ENCODE data around the gene MFSD12. TPM values are rescaled to one million over a fixed set of nuclear protein-coding genes. Genes with fewer than 3 reads are reported as not detected.

MFSD12 gene
- total RNA-seq, 4 donors from 2014 or later = 22.3 to 77.3 (median 48.7) TPM

DNA sequence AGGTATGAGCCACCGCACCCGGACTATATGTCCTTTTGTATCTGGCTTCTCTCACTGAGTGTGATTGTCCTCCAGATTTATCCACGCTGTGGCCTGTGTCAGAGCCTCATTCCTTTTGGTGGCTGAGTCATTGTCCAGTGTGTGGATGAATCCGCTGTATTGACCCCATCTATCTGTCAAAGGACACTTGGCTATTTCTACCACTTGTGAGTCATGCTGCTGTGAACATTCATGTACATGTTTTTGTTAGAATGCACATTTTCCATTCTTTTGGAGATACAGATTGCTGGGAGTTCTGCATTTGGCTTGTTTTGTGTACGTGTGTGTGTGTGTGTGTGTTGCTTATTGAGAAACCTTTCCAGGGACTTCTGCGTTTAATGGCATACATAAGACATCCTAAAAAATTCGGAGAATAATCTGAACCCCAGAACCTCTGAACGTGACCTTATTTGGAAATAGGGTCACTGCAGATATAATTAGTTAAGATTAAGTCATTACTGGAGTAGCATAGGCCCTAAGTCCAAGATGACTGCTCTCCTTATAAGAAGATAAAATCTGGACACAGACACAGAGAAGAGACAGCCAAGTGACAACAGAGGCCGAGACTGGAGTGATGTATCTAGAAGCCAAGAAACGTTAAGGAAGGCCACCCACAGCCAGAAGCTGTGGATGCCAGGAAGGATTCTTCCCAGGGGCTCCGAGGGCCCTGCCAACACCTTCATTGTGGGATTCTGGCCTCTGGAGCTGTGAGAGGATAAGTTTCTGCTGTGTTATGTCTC, 23.0 kb upstream of the MFSD12 start:
- Histone ChIP-seq H3K36me3 (no peaks in the 10 kb centered on the region), H3K9me3 (no peaks in the 10 kb centered on the region), H3K27ac (peak overlapping the region in 1 of 4 donors; percentile 22), H3K4me3 (no peak overlapping the region), H3K4me1 (peaks cover 6 to 11% of the 10 kb centered on the region in 2 donors), H3K27me3 (peaks cover 3 to 6% (median 4%) of the 10 kb centered on the region in 3 donors)
- ATAC-seq (peak; percentile 37 to 74), DNase-seq (no peak)
- no peak for TF ChIP-seq POLR2A (IDR thresholded peaks at IDR 0.05)
- TF ChIP-seq, protein P1, sequence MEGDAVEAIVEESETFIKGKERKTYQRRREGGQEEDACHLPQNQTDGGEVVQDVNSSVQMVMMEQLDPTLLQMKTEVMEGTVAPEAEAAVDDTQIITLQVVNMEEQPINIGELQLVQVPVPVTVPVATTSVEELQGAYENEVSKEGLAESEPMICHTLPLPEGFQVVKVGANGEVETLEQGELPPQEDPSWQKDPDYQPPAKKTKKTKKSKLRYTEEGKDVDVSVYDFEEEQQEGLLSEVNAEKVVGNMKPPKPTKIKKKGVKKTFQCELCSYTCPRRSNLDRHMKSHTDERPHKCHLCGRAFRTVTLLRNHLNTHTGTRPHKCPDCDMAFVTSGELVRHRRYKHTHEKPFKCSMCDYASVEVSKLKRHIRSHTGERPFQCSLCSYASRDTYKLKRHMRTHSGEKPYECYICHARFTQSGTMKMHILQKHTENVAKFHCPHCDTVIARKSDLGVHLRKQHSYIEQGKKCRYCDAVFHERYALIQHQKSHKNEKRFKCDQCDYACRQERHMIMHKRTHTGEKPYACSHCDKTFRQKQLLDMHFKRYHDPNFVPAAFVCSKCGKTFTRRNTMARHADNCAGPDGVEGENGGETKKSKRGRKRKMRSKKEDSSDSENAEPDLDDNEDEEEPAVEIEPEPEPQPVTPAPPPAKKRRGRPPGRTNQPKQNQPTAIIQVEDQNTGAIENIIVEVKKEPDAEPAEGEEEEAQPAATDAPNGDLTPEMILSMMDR (IDR thresholded peaks at IDR 0.05 in 4 of 5, conservative IDR thresholded peaks at IDR 0.05 in 1 of 5) = no peak
- intact Hi-C loops (cut with DNase I; ENCODE audit: low total_unique reads) (loop anchor here (5.0 kb wide), 1 partner anchor 33 kb away; no protein-coding TSS in a partner anchor), in situ Hi-C loops (cut with MboI; ENCODE audit: low sequenced_read_pairs in 4 of 4) (no loop called here)

DNA sequence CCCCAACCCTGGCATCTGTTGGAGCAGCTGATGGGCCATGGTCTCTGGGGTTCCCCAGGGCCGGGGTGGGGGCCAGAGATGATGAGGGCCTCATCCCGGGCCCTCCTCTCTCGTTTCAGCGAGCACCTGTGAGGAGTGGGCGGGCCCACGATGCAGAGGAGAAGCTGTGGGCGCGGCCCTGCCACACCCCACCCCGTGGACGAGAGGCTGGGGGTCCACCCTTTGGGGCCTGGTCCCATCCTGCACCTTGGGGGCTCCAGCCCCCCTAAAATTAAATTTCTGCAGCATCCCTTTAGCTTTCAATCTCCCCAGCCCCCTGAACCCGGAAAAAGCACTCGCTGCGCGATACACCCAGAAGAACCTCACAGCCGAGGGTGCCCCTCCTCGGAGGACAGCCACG, 21.0 kb upstream of the MFSD12 start:
- Histone ChIP-seq H3K4me3 (no peak overlapping the region), H3K27me3 (no peaks in the 10 kb centered on the region), H3K27ac (no peak overlapping the region), H3K9me3 (no peaks in the 10 kb centered on the region), H3K4me1 (peaks cover 11 to 15% of the 10 kb centered on the region in 2 donors), H3K36me3 (no peaks in the 10 kb centered on the region)
- in situ Hi-C loops (cut with MboI; ENCODE audit: low sequenced_read_pairs in 4 of 4) (no loop called here), intact Hi-C loops (cut with DNase I; ENCODE audit: low total_unique reads) (no loop called here)
- no peak for TF ChIP-seq POLR2A (IDR thresholded peaks at IDR 0.05)
- TF ChIP-seq, protein P1 (IDR thresholded peaks at IDR 0.05 in 4 of 5, conservative IDR thresholded peaks at IDR 0.05 in 1 of 5) = no peak
- DNase-seq (no peak), ATAC-seq (no peak)

DNA sequence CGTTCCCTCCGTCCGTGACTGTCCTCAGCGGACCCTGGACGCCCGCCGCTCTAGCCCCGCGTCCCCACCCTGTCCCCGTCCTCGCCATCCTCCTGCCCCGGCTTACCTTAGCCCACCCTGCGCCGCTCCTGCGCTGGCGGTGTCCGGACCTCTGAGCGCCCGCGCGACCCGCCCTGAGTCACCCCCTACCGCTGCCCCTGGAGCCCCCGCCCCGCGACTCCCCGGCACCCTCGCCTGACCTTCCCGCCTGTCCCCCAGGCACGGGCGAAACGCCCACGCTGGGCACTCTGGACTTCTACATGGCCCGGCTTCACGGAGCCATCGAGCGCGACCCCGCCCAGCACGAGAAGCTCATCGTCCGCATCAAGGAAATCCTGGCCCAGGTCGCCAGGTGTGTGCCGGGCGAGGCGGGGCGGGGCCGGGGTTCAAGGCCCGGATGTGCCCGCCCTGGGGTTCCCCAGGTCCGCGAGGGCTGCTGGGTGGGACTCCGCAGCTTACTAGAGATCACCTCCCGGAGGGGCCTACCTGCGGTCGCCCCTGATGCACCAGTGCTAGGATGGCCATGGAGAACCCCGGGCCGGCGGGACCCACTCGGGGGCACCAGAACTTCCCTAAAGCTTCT, 20.4 kb upstream of the MFSD12 start:
- intact Hi-C loops (cut with DNase I; ENCODE audit: low total_unique reads) (no loop called here), in situ Hi-C loops (cut with MboI; ENCODE audit: low sequenced_read_pairs in 4 of 4) (no loop called here)
- H3K36me3 ChIP-seq = no peaks in the 10 kb centered on the region
- H3K4me3 ChIP-seq = no peak overlapping the region
- DNase-seq (no peak), ATAC-seq (no peak)
- no peaks in the 10 kb centered on the region for H3K27me3 ChIP-seq
- H3K27ac ChIP-seq = no peak overlapping the region
- H3K9me3 ChIP-seq = no peaks in the 10 kb centered on the region
- TF ChIP-seq, protein P1 (IDR thresholded peaks at IDR 0.05 in 4 of 5, conservative IDR thresholded peaks at IDR 0.05 in 1 of 5) = no peak
- no peak for TF ChIP-seq POLR2A (IDR thresholded peaks at IDR 0.05)
- H3K4me1 ChIP-seq = peaks cover 12 to 19% of the 10 kb centered on the region in 2 donors

DNA sequence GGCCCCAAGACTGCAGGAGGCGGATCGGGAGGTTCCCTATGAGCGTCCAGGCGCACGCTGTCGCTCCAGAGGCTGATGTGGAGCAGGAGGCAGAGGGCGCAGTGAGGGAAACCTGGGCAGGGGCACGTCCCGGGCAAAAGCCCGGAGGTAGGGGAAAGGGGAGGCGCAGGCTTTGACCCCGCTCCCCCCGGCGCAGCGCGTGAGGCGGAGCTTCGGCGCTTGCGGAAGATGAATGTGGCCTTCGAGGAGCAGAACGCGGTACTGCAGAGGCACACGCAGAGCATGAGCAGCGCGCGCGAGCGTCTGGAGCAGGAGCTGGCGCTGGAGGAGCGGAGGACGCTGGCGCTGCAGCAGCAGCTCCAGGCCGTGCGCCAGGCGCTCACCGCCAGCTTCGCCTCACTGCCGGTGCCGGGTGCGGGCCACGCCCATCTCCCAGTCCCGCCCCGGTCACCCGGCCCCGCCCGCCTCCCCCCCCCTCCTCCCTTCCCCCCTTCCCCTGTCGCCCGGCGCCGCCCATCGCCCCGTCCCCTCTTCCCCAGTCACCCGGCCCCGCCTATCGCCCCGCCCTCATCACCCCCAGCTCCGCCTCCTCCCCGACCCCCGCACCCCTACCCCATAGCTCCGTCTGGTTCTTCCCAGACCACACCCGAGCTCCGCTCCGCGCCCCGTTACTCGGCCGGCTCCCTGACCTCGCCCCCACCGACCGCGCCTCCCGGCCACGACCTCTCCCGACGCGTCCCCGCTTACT, 19.5 kb upstream of the MFSD12 start:
- in situ Hi-C loops (cut with MboI; ENCODE audit: low sequenced_read_pairs in 4 of 4) (no loop called here), intact Hi-C loops (cut with DNase I; ENCODE audit: low total_unique reads) (no loop called here)
- ATAC-seq (no peak), DNase-seq (no peak)
- H3K4me1 ChIP-seq = peaks cover 16 to 23% of the 10 kb centered on the region in 2 donors
- H3K27ac ChIP-seq = peak overlapping the region in 1 of 4 donors; percentile 45
- H3K4me3 ChIP-seq = peak overlapping the region in 3 of 4 donors; percentile 9 to 43 (median 18)
- H3K27me3 ChIP-seq = no peaks in the 10 kb centered on the region
- H3K9me3 ChIP-seq = no peaks in the 10 kb centered on the region
- no peaks in the 10 kb centered on the region for H3K36me3 ChIP-seq
- TF ChIP-seq, protein P1 (IDR thresholded peaks at IDR 0.05 in 4 of 5, conservative IDR thresholded peaks at IDR 0.05 in 1 of 5) = no peak
- TF ChIP-seq POLR2A (IDR thresholded peaks at IDR 0.05) = no peak
